Measurements from ENCODE around the gene MICB. TPM values are rescaled to one million over a fixed set of nuclear protein-coding genes. Genes with fewer than 3 reads are reported as not detected.
"Not testable (repeated sequence)": the region's sequence is repeated elsewhere in the genome, so short reads cannot be mapped to it uniquely, and the experiment has no call there.

Gene MICB
- total RNA-seq, 1 donor from 2014 or later, result 14.5 TPM

- peak; percentile 20 for DNase-seq
Observed at GRCh38 chr6:31474871-31475286, 23.1 kb upstream of the MICB start.

DNA sequence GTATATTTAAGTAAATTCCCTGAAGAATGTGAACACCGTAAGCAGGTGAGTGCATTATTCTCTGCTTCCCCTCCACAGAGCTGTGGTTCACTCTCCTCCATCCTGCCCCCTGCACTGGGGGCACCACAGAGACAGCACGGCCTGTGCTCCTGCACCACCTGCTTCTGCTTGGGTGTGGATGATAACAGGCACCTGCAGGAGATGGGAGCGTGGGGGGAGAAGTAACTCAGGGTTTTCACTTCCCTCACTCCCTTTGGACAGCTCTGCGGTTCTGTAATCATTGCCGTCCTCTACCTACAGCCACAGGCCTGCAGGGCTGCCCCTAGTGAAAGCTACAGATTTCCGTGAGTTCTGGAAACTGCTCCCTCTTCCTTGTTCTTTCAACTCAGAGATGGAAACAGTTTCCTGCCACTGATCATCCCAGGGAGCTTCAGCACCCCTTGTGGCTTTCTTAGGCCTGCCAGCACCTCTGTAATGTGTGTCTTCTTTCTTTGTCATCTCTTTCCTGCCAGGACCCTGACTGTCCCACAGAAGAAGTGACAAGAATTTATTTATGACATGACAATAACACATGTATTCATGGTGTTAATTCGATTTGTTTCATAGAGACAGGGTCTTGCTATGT lies 21.3 kb upstream of the MICB start:
- no peak for DNase-seq

GRCh38 chr6:31477521-31477920 lies 20.4 kb upstream of the MICB start:
- DNase-seq, result no peak

- DNase-seq, result no peak
Observed at GRCh38 chr6:31478186-31478950, 19.6 kb upstream of the MICB start.

DNA sequence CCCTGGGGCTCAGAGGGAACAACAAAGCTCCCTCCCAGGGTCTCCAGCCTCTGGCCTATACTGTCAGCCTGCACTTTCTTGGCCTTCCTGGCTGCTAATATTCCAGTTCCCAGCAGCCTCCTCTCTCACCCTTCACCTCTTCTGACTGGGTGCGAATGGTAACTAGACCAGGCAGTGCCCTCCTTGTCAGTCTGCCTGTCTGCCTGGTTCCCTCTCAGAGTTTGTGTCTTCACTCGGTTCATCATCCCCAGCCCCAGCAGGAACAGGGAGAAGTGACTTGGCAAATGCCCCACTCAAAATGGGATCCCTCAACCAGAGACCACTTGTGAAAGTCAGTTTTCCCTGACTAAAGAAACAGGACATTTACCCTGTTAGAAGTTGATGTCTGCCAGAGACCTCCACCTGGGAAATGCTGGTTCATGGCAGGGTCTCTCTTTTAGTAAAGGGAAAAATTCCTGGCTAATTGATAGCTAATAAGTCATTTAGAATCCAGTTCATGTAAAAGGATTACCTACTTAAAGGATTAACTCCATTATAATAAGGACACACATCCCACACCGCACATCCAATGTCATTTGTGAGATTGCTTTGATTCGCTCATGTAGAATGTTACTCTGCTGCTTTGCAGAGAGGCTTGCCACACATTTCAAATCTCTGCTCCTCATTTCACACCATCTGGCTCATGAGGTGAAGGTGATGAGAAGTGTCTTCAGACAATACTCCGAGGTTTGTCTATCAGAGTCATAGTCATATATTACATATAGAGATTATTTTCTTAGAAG lies 18.6 kb upstream of the MICB start:
- no peak for DNase-seq

GRCh38 chr6:31479933-31480535 lies 17.9 kb upstream of the MICB start:
- no peak for DNase-seq

DNA sequence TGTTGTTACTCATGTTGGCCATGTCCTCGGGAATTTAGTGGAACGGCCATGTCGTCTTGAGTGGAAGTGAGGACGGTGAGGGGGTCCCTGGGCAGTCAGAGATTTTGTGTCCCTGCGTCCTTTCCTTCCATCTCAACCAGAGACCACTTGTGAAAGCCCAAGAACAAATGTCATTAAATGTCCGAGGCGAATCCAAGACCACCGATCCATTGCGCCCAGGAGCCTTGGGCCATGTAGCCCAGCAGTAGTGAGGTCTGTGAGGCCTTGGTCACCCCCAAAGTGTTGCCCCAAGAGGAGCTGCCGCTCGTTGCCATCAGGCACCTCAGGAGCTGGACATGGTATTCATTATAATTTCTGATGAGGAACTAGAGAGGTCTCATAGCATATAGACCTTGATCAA lies 17.4 kb upstream of the MICB start:
- DNase-seq, result no peak

DNA sequence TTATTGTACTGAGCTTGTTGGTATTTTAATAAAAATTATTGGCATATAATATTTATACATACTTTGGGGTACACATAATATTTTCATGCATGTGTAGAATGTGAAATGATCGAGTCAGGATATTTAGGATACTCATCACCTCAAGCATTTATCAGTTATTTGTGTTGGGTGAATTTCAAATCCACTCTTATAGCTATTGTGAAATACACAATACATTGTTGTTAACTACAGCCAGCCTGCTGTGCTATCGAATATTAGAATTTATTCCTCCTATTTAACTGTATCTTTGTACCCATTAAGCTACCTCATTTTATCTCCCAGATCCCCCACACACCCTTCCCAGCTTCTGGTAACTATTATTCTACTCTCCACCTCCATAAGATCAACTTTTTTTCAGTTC lies 14.6 kb upstream of the MICB start:
- no peak for DNase-seq

DNA sequence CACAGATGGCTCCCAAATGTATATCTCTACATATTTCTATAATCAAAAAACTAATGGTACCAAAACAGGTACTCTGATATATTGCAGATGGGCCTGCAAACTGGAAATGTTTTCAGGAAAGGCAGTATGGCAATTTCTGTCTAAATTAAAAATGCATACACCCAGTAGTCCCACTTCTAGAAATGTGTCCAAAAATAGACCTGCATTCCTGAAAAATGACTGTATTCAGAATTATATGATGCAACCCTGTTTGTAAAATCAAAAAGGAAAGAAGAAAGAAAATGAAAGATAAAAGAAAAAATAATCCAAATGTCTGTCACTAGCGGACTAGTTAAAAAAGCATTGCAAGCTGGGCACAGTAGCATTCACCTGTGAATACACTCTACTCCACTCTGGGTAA lies 12.9 kb upstream of the MICB start:
- no peak for DNase-seq

- not testable (repeated sequence) for DNase-seq
Observed at GRCh38 chr6:31486065-31486837, 11.7 kb upstream of the MICB start.

DNA sequence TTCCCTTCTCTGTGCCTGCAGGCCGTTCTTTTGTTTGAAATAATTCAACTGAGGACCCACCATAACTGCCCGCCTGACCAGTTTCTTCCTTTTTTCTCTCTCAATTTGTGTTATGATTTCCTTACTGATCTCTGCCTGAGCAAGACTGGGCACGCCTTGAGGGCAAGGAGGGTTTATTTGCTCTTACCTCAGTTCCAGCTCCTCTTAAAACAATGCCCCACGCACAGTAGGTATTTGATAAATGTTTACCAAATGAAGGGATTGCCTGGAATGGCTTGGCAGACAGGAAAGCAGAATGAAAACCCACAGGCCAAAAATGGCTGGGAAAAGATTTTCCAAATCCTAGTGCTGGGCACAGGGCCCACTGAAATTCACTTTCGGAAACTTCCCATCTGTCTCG lies 10.3 kb upstream of the MICB start:
- DNase-seq, result not testable (repeated sequence)

DNA sequence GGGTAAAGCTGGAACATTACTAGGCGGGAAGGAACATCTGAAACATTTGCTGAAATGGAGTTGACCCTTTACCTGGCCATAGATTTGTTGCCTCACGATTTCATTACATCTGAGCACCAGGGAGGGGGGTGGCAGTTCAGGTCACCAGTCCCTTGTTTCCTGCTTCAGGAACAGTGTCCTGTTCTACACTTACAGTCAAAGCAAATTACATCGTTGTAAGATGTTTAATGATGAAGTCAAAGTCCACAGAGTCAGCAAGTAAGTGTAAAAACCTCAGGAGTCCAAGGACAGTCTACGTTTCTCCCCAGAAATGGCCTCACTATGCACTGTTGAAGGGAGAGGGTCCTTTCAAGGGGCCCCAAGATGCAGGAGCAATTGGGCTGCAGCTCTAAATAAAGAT lies 8.9 kb upstream of the MICB start:
- DNase-seq, result no peak

DNA sequence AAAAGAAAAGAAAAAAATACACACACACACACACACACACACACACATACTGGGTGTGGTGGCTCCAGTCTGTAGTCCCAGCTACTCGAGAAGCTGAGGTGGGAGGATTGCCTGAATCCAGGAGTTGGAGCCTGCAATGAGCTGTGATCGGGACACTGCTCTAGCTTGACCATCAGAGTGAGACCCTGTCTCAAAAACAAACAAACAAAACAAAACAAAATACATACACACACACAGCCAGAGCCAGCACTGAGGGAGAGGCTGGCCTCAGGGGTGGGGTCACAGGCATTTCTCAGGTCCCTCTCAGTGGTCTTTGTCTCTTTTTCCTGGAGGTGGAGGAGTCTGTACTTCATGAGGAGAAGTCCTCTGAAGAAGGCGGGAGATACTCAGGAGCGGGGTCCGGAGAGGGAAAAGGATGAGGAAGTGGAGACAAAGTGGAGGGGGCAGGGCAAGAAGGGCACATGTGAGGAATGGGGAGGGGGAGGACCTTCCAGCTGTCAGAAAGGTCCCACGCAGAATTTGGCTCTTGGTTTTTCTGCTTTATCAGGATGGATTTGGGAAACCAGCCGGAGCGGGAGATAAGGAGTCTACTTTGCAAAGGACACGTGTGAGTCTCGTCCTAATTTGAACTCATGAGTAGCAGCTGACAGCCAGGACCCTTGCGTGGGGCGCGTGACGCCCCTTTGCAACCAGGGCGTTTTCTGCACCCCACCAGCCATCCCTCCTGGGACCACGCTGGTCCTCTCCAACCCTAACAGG lies 7.7 kb upstream of the MICB start:
- no peak for DNase-seq

GRCh38 chr6:31493550-31493874 lies 4.4 kb upstream of the MICB start:
- DNase-seq, result not testable (repeated sequence)

DNA sequence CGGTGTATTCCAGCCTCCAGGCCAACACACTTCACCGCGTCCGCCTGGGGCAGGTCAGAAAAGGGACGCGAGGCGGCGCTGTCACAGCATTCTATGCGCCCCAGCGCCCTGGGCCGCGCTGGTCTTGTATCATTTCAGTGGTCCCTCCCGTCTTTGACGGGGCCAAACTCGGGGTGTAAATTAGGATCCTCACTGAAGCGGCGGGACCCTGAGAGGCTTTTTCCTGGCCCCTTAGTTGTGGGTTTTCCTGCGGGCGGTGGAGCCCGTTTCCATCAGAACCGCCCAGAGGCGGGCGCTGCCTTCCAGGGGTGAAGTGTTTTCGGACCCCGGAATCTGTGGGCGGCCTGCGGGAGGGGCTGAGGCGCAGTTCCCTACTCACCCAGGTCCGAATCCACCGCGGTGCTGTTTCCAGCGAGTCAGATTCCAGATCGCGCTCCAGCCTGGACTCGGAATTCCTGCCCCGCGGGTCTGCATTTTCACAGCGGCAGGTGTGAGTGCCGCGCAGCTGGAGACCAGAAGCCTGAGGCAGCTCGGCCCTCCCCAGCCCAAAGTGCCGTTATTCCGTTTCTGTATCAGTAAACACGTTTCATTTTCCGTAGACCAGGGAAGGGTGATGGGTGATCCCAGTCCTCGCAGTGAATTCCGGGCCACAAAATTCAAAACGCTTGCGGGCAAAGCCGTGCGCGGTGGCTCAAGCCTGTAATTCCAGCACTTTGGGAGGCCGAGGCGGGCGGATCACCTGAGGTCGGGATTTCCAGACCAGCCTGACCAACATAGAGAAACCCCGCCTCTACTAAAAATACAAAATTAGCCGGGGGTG lies 3.9 kb upstream of the MICB start:
- peak; percentile 90 for DNase-seq

DNA sequence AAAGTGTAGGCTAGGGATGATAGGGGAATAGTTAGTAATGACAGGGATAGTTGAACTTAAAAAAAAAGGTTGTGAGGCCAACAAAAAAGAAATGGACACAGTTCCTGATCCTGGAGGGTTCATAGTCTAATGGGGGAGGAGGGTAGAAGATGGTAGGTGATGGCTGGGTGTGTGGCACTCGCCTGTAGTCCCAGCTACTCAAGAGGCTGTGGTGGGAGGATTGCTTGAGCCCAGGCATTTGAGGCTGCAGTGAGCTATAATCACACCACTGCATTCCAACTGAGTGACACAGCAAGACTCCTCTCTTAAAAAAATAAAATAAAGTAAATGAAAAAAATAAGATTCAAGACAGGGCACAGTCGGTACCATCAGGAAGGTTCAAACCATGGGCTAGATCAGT lies 2.4 kb upstream of the MICB start:
- peak; percentile 38 for DNase-seq

GRCh38 chr6:31496826-31497225 lies 1.1 kb upstream of the MICB start:
- DNase-seq, result not testable (repeated sequence)

DNA sequence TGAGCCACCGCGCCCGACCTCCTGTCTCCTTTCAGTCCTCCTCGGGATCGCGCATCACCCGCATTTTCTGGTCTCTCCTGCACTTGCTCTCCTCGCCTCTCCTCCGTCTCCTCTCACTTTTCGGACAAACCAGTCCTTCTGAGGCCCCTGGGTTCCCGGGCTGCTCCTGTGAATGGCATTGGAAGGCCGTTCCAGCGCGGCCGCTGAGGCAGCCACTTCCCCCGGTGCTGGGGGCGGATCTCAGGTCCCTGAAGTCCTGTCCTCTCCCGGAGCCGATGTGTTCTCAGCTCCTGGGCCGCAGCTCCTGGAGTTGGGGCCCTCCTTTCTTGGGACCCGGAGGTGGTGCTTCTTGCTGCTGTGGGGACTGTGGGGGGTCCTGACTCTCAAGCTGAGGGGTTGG lies 803 bp downstream of the MICB start:
- peak; percentile 39 for DNase-seq

GRCh38 chr6:31499648-31500047 lies 1.7 kb downstream of the MICB start:
- DNase-seq, result not testable (repeated sequence)

- no peak for DNase-seq
Observed at GRCh38 chr6:31502586-31502985, 4.6 kb downstream of the MICB start.

DNA sequence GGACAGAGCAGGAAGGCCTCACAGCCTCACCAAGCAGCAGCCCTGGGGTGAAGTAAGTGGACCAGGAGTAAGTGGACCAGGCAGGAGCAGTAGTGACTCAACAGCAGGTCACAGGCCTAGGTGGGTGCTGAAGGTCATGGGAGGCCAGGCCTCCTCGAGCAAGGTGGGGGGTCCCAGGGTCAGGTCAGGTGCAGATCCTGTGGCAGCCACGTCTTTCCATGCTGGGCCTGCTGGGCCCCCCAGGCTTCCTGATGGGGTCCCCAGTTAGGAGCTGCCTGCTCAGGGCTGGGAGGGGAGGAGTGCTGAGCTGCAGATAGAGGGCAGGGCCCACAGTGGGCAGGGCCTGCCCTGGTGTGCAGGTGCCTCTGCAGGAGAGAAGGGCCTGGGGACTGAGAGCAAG lies 11.1 kb downstream of the MICB start:
- DNase-seq, result not testable (repeated sequence)
